Mammary epithelial cell (primary cell): ENCODE data around the gene ETV4.

Experiments
- EZH2 ChIP-seq: IDR thresholded peaks from 2 replicates; pipeline ENCODE4 v1.6.1; 2012; ENCODE audit warnings: low read length, inconsistent platforms, borderline replicate concordance
- TF ChIP-seq, protein P1 (sequence below), 2 donors: IDR thresholded peaks in 1 of 2; conservative IDR thresholded peaks in 1 of 2; 2 replicates each; pipeline ENCODE4 v1.5.1; 2011 to 2012; ENCODE audit warnings: inconsistent platforms in 2 of 2, low read length in 2 of 2, mild to moderate bottlenecking in 2 of 2, control low read depth in 1 of 2, low read depth in 1 of 2; ENCODE audit not compliant: insufficient read depth in 1 of 2; ENCODE audit errors: extremely low read depth in 1 of 2

DNA sequence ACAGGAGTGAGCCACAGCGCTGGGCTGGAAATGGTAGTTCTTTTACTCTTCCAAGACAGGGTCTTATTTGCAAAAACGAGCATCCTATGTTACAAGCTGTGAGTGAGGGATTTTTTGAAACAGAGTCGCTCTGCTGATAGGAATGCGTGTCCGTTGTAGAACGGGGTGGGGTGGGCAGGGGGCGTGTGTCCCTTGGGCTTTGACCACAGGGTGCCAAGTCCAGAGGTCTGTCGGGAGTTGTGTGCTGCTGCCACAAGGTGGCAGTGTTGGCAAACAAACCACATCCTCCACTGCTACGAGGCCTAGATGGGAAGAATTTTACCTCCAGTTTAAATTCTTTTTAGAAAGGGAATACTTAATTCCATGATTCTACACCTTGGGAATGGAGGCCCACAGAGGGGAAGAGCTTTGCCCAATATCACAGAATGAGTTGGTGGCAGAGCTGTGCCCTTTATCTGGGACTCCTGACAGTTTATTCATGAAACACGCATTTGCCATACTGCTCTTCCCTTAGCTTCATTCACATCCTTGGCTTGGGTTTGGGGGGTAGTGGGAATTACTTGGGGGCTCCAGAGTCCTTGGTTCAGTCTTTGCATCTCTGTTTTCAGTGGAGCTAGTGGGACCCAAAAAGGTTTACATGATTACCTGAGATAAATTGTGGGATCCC is 30.6 kb upstream of the ETV4 start:
- TF ChIP-seq, protein P1, sequence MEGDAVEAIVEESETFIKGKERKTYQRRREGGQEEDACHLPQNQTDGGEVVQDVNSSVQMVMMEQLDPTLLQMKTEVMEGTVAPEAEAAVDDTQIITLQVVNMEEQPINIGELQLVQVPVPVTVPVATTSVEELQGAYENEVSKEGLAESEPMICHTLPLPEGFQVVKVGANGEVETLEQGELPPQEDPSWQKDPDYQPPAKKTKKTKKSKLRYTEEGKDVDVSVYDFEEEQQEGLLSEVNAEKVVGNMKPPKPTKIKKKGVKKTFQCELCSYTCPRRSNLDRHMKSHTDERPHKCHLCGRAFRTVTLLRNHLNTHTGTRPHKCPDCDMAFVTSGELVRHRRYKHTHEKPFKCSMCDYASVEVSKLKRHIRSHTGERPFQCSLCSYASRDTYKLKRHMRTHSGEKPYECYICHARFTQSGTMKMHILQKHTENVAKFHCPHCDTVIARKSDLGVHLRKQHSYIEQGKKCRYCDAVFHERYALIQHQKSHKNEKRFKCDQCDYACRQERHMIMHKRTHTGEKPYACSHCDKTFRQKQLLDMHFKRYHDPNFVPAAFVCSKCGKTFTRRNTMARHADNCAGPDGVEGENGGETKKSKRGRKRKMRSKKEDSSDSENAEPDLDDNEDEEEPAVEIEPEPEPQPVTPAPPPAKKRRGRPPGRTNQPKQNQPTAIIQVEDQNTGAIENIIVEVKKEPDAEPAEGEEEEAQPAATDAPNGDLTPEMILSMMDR (conservative IDR thresholded peaks at IDR 0.05 in 1 of 2, IDR thresholded peaks at IDR 0.05 in 1 of 2; ENCODE audit: extremely low read depth in 1 of 2, insufficient read depth in 1 of 2, low read depth in 1 of 2, low read length in 2 of 2): peak; percentile 72 to 92
- TF ChIP-seq EZH2: no peak
